Measurements from ENCODE around the gene UQCRH. TPM values are rescaled to one million over a fixed set of nuclear protein-coding genes. Genes with fewer than 3 reads are reported as not detected.
"Not testable (repeated sequence)": the region's sequence is repeated elsewhere in the genome, so short reads cannot be mapped to it uniquely, and the experiment has no call there.

The UQCRH gene
- total and polyA plus RNA-seq, 8 donors, result 172 to 370 (median 333) TPM

- Histone ChIP-seq H3K4me3 (no peak overlapping the region), H3K27me3 (no peaks in the 10 kb centered on the region), H3K36me3 (peaks cover 0 to 55% of the 10 kb centered on the region in 2 donors), H3K4me1 (peaks cover 0 to 35% of the 10 kb centered on the region in 2 donors), H3K9me3 (no peaks in the 10 kb centered on the region), H3K27ac (no peak overlapping the region)
- ATAC-seq (no peak), DNase-seq (no peak)
- no peak for TF ChIP-seq CTCF (IDR thresholded peaks at IDR 0.05)
- intact Hi-C loops (cut with DNase I), result no loop called here
Measured at GRCh38 chr1:46343351-46343695, 39.8 kb downstream of the UQCRH start.

- no peak for ATAC-seq
Measured at GRCh38 chr1:46343705-46344104, 40.2 kb downstream of the UQCRH start.

GRCh38 chr1:46344481-46344880 lies 41.0 kb downstream of the UQCRH start:
- no peaks in the 10 kb centered on the region for H3K9me3 ChIP-seq
- no peak for TF ChIP-seq CTCF (IDR thresholded peaks at IDR 0.05)
- intact Hi-C loops (cut with DNase I), result no loop called here
- no peaks in the 10 kb centered on the region for H3K27me3 ChIP-seq
- ATAC-seq (no peak), DNase-seq (no peak)
- peaks cover 0 to 66% of the 10 kb centered on the region in 2 donors for H3K36me3 ChIP-seq
- H3K4me3 ChIP-seq, result no peak overlapping the region
- peaks cover 0 to 34% of the 10 kb centered on the region in 2 donors for H3K4me1 ChIP-seq
- no peak overlapping the region for H3K27ac ChIP-seq

More at GRCh38 chr1:46343705-46344104, 40.2 kb downstream of the UQCRH start:
- Histone ChIP-seq H3K4me1 (peaks cover 0 to 35% of the 10 kb centered on the region in 2 donors), H3K27ac (no peak overlapping the region), H3K4me3 (no peak overlapping the region), H3K9me3 (no peaks in the 10 kb centered on the region), H3K27me3 (no peaks in the 10 kb centered on the region), H3K36me3 (peaks cover 0 to 58% of the 10 kb centered on the region in 2 donors)
- intact Hi-C loops (cut with DNase I), result no loop called here
- no peak for TF ChIP-seq CTCF (IDR thresholded peaks at IDR 0.05)
- DNase-seq, result no peak

GRCh38 chr1:46345281-46345680 lies 41.8 kb downstream of the UQCRH start:
- intact Hi-C loops (cut with DNase I), result no loop called here
- no peak overlapping the region for H3K27ac ChIP-seq
- no peak for ATAC-seq

GRCh38 chr1:46352363-46352762 lies 48.9 kb downstream of the UQCRH start:
- no peak for DNase-seq
- no peak for ATAC-seq
- Histone ChIP-seq H3K9me3 (no peaks in the 10 kb centered on the region), H3K27ac (no peak overlapping the region), H3K4me3 (no peak overlapping the region), H3K4me1 (peaks cover 0 to 15% of the 10 kb centered on the region in 2 donors), H3K27me3 (no peaks in the 10 kb centered on the region), H3K36me3 (peaks cover 0 to 92% of the 10 kb centered on the region in 2 donors)
- no peak for TF ChIP-seq CTCF (IDR thresholded peaks at IDR 0.05)
- intact Hi-C loops (cut with DNase I), result no loop called here

More at GRCh38 chr1:46345281-46345680, 41.8 kb downstream of the UQCRH start:
- peaks cover 0 to 34% of the 10 kb centered on the region in 2 donors for H3K4me1 ChIP-seq
- no peak overlapping the region for H3K4me3 ChIP-seq
- no peaks in the 10 kb centered on the region for H3K27me3 ChIP-seq
- H3K9me3 ChIP-seq, result no peaks in the 10 kb centered on the region
- H3K36me3 ChIP-seq, result peaks cover 0 to 74% of the 10 kb centered on the region in 2 donors
- no peak for TF ChIP-seq CTCF (IDR thresholded peaks at IDR 0.05)
- no peak for DNase-seq

GRCh38 chr1:46355920-46356319 lies 52.4 kb downstream of the UQCRH start:
- H3K4me3 ChIP-seq; H3K27ac ChIP-seq; ATAC-seq; H3K27me3 ChIP-seq; H3K4me1 ChIP-seq; DNase-seq; intact Hi-C loops (cut with DNase I); H3K9me3 ChIP-seq: not testable (repeated sequence)
- H3K36me3 ChIP-seq, result peaks cover 0 to 98% of the 10 kb centered on the region in 2 donors
